A673 (cell line): Measurements from ENCODE around the gene ULBP1.

Experiments
- EZH2 ChIP-seq: fragments of 200-600 bp; sonication (generic); IDR thresholded peaks from 2 replicates; pipeline ENCODE4 v1.6.1; 2017; ENCODE audit warnings: borderline replicate concordance, low read depth, mild to moderate bottlenecking, mixed read lengths, antibody characterized with exemption, low read length; ENCODE audit not compliant: poor library complexity, severe bottlenecking
- TF ChIP-seq, protein P1 (sequence below): fragments of 300-800, 200-600 bp; sonication (generic); conservative IDR thresholded peaks from 2 replicates; pipeline ENCODE4 v1.5.1; 2017; ENCODE audit warnings: low read depth, mild to moderate bottlenecking, antibody characterized with exemption, low read length, moderate library complexity, mixed read lengths

DNA sequence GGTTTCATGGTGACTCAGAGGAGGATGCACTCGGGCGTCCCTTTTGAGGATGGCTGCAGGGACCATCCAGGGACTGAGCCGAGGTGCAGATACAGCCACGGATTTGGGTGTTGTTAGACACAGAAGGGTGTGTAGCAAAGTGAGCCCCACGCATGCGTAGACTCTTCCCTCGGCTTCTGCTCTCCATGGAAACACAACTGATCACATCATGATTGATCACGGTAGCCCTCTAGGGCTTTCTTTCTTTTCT is 606 bp upstream of the ULBP1 start:
- TF ChIP-seq, protein P1, sequence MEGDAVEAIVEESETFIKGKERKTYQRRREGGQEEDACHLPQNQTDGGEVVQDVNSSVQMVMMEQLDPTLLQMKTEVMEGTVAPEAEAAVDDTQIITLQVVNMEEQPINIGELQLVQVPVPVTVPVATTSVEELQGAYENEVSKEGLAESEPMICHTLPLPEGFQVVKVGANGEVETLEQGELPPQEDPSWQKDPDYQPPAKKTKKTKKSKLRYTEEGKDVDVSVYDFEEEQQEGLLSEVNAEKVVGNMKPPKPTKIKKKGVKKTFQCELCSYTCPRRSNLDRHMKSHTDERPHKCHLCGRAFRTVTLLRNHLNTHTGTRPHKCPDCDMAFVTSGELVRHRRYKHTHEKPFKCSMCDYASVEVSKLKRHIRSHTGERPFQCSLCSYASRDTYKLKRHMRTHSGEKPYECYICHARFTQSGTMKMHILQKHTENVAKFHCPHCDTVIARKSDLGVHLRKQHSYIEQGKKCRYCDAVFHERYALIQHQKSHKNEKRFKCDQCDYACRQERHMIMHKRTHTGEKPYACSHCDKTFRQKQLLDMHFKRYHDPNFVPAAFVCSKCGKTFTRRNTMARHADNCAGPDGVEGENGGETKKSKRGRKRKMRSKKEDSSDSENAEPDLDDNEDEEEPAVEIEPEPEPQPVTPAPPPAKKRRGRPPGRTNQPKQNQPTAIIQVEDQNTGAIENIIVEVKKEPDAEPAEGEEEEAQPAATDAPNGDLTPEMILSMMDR: no peak
- TF ChIP-seq EZH2: no peak
